ENCODE results near the gene S100A5.
"Not testable (repeated sequence)": the region's sequence is repeated elsewhere in the genome, so short reads cannot be mapped to it uniquely, and the experiment has no call there.

S100A5 gene

GRCh38 chr1:153566414-153567371, 26.0 kb upstream of the S100A5 start:
- DNase-seq = peak; percentile 76 to 80

GRCh38 chr1:153565529-153566374, 25.0 kb upstream of the S100A5 start, which contains the start of gene S100A2:
S100A2 (minus strand) TSS chr1:153565844; CDS start chr1:153563877, 1,967 bp downstream.
- peak; percentile 48 to 50 for DNase-seq

GRCh38 chr1:153563991-153564390, 23.3 kb upstream of the S100A5 start:
- no peak for DNase-seq

GRCh38 chr1:153563483-153563901, 22.8 kb upstream of the S100A5 start:
- no peak for DNase-seq

GRCh38 chr1:153562021-153562420, 21.3 kb upstream of the S100A5 start:
- not testable (repeated sequence) for DNase-seq

- no peak for DNase-seq
These were observed 20.8 kb upstream of the S100A5 start for GRCh38 chr1:153561466-153561985.

GRCh38 chr1:153560771-153561465, 20.2 kb upstream of the S100A5 start:
- no peak for DNase-seq

- DNase-seq = no peak
These were observed 19.5 kb upstream of the S100A5 start for GRCh38 chr1:153560241-153560640.

GRCh38 chr1:153557877-153558276, 17.1 kb upstream of the S100A5 start:
- DNase-seq = no peak

GRCh38 chr1:153556348-153556747, 15.6 kb upstream of the S100A5 start:
- no peak for DNase-seq

GRCh38 chr1:153553830-153554541, 13.3 kb upstream of the S100A5 start:
- no peak for DNase-seq

- no peak for DNase-seq
These were observed 12.4 kb upstream of the S100A5 start for GRCh38 chr1:153553096-153553495.

- DNase-seq = no peak
These were observed 11.6 kb upstream of the S100A5 start for GRCh38 chr1:153552335-153552734.

GRCh38 chr1:153550827-153551500, 10.2 kb upstream of the S100A5 start:
- no peak for DNase-seq

- DNase-seq = no peak
These were observed 9.6 kb upstream of the S100A5 start for GRCh38 chr1:153550398-153550758.

- DNase-seq = no peak
These were observed 9.1 kb upstream of the S100A5 start for GRCh38 chr1:153549741-153550397.

- DNase-seq = no peak
These were observed 8.3 kb upstream of the S100A5 start, which contains the start of gene S100A3 for GRCh38 chr1:153548722-153549688. S100A3 (minus strand) TSS chr1:153549258; CDS start chr1:153548485, 773 bp downstream.

GRCh38 chr1:153547560-153548551, 7.1 kb upstream of the S100A5 start:
- no peak for DNase-seq

Data from stimulated activated CD4-positive, alpha-beta T cell treated with anti-CD3 and anti-CD28 coated beads, Interleukin-2, amount 100 ng/mL, for 48 hours (primary cell).